Measurements from ENCODE around the gene ATP8B4.

GRCh38 chr15:50083424-50084025 is 35.5 kb downstream of the ATP8B4 start:
- TF ChIP-seq CTCF (IDR thresholded peaks at IDR 0.05) = no peak
- TF ChIP-seq POLR2A (IDR thresholded peaks at IDR 0.05) = no peak

Data from tibial nerve (tissue), 3 donors.